Vagina (tissue), 2 donors: ENCODE measurements around the gene TMEM242.

Experiments
- POLR2A ChIP-seq, 2 donors: fragments of 450-650 bp; IDR thresholded peaks; one replicate each; pipeline ENCODE4 v1.6.1; 2017; ENCODE audit warnings: antibody characterized with exemption in 2 of 2, mild to moderate bottlenecking in 2 of 2, moderate library complexity in 2 of 2
- TF ChIP-seq, protein P1 (sequence below), 3 experiments: fragments of 450-650 bp in 2 of 3; fragments of 200-600 bp in 1 of 3; sonication (generic) in 1 of 3; IDR thresholded peaks; one replicate each; pipeline ENCODE4 v1.5.1; 2017 to 2019; ENCODE audit warnings: antibody characterized with exemption in 3 of 3, mild to moderate bottlenecking in 2 of 3, moderate library complexity in 2 of 3

DNA sequence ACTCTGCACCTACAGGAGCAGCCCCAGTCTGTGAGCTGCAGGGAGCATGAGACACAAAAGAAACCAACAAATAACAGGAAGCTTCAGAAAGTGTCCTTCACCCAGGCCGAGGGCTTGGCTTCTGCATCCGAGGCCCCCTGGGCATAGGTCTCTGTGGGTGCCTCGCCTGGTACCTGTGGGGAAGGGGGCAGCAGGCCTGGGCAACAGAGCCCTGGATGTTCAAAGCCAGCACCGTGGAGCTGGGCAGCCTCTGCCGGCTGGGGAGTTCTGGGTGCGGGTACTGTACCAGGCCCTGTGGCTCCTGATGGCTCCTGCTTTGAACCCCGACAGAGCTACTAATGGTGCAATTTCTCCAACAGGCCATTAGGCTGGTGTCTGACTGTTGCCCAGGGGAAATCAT is 55.7 kb downstream of the TMEM242 start:
- no peak for TF ChIP-seq POLR2A (IDR thresholded peaks at IDR 0.05)
- TF ChIP-seq, protein P1, sequence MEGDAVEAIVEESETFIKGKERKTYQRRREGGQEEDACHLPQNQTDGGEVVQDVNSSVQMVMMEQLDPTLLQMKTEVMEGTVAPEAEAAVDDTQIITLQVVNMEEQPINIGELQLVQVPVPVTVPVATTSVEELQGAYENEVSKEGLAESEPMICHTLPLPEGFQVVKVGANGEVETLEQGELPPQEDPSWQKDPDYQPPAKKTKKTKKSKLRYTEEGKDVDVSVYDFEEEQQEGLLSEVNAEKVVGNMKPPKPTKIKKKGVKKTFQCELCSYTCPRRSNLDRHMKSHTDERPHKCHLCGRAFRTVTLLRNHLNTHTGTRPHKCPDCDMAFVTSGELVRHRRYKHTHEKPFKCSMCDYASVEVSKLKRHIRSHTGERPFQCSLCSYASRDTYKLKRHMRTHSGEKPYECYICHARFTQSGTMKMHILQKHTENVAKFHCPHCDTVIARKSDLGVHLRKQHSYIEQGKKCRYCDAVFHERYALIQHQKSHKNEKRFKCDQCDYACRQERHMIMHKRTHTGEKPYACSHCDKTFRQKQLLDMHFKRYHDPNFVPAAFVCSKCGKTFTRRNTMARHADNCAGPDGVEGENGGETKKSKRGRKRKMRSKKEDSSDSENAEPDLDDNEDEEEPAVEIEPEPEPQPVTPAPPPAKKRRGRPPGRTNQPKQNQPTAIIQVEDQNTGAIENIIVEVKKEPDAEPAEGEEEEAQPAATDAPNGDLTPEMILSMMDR (IDR thresholded peaks at IDR 0.05) = no peak
